A204.1 (cell line): ENCODE measurements around the gene HSD3B2.

ENCODE experiments used
- FAIRE-seq: peaks from 2 replicates; lab custom pipeline; 2012; peaks lifted over from hg19 to GRCh38; lab: Jason Lieb, UNC

HSD3B2 gene

DNA sequence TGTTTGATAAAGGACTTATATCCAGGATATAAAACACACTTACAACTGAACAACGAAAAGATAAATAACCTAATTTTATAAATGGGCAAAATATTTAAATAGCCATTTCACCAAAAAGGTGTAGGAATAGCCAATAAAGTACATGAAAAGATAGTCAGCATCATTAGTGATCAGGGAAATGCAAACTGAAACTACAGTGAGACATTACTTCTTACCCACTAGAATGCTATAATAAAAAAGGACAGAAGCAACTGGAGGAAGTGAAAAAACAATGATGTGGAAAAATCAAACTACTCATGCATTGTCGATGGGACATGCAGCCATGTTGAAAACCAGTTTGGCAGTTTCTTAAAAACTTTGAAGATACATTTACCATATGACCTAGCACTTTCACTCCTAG, 48.6 kb downstream of the HSD3B2 start:
- FAIRE-seq, result no peak

DNA sequence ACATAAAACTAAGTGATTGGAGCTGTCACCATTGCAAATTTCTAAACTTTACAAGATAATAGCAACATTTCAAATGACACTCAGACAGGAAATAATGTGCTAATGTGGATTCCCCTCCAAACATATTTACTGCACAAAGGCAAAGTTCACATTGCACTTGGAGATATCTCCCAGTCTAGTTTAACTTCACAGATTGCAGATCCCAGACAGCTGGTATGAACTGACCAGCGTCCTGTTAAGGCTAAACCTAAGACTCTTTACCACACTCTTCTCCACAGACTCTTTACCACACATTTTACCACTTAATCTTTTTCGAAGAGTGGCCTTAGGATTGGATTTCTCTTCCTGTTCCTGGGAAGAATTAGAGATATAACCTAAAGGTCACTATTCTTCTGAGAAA, 51.5 kb downstream of the HSD3B2 start:
- no peak for FAIRE-seq

DNA sequence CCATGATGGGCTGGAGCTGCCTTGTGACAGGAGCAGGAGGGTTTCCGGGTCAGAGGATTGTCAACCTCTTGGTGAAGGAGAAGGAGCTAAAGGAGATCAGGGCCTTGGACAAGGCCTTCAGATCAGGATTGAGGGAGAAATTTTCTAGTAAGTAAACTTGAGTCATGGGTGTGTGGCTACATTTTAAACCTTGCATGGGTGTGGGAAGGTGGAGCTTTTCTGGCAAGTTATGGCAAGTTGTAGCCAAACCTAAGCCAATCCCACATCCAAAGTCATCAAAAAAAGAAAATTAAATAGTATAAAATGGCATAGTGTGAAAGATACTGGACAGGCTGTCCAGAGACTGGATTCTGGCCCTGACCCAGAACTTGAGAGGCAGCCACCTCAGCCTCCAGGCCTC, 52.3 kb downstream of the HSD3B2 start:
- FAIRE-seq, result no peak

DNA sequence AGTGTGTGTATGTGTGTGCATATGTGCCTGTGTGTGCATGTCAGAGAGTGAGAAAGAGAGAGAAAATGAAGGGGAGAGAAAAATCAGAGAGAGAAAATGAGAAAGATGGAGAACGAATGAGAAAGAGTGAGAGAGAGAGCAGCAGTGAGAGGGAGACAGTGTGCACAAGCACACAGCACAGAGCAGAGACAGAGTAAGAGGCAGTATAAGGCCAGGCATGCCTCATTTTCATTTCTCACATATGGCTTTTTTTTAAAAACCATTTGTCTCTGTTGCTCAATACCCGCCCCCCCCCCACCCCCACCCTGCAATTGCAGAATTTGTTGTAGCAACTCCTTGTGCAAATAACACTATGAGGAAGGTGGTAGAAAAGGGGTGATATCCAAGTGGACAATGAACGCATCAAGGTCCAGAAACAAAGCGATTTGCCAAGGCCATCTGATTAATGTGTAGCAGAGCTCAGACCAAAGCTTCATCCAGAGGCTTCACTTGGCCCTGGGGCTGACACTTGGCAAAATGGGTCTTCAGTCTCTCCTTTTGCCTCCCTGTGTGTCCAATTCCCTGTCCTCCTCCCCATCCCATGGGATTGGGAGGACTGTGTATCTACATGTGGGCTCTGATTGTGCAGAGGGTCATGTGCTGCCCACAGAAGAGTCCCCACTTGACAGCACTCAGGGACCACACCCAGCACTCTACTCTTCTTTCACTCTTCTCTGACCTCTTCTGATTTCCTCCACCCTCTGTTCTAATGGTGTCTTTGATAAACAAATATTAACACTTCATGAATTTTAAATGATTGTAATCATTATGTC, 53.1 kb downstream of the HSD3B2 start:
- no peak for FAIRE-seq

DNA sequence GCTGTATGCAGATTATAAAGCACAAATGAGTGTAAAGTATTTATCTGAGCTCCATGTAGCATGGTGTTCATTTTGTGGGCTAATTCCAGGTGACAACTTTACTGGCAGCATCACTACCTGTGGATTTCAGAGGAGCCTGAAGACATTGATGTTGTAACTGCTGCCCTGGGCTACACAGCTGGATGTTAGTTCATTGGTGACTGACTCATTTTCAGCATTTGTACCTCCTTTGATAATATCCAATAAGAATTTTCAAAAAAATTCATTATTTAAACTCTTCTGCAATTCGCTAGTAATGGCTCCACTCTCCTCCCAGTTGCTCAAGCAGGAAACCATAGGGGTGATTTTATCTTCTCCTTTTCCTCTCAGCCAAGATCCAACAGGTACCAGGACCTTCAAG, 54.8 kb downstream of the HSD3B2 start:
- FAIRE-seq, result no peak

DNA sequence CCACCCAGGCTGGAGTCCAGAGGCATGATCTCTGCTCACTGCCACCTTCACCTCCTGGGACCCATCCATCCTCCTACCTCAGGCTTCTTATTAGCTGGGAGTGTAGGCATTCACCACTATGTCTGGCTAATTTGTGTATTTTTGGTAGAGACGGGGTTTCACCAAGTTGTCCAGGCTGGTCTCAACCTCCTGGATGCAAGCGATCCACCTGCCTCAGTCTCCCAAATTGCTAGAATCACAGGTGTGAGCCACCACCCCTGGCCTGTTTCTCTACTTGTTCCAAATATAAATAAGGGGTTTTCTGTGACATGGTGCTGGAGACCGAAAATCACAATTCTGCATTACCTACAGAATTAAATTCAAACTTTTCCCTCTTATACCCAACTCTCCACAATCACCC, 55.4 kb downstream of the HSD3B2 start:
- FAIRE-seq, result no peak

DNA sequence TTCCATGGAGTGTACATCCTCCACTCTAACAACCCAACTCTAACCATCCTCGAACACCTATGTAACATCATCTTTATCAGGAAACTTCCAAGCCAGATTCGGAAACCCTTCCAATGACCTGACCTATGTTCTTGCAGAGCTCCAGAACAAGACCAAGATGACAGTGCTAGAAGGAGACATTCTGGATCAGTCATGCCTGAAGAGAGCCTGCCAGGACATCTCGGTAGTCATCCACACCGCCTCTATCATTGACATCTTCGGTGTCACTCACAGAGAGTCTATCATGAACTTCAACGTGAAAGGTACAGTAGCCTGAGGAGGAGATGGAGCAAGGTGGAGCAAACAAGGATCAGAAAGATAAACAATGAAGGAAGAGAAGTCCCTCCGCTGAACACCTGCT, 56.0 kb downstream of the HSD3B2 start:
- no peak for FAIRE-seq

DNA sequence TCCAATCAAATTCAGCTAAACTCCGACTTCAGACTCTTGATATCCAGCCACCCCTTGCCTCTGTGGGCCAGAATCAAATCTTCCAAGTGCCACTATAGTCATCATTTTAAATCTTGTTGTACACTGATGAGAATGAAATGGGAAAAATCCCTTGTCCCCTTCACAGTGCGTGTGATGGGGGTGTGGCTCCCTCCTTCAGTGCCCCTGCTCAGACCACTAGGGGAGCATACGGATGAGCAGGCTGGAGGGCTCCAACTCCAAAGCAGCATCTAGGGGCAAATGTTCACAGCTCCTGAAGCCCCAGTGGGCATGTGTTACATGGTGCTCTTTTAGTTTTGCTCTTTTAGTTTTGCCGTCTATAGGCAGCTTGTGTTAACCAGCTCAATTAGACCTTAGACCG, 56.6 kb downstream of the HSD3B2 start:
- FAIRE-seq, result no peak

DNA sequence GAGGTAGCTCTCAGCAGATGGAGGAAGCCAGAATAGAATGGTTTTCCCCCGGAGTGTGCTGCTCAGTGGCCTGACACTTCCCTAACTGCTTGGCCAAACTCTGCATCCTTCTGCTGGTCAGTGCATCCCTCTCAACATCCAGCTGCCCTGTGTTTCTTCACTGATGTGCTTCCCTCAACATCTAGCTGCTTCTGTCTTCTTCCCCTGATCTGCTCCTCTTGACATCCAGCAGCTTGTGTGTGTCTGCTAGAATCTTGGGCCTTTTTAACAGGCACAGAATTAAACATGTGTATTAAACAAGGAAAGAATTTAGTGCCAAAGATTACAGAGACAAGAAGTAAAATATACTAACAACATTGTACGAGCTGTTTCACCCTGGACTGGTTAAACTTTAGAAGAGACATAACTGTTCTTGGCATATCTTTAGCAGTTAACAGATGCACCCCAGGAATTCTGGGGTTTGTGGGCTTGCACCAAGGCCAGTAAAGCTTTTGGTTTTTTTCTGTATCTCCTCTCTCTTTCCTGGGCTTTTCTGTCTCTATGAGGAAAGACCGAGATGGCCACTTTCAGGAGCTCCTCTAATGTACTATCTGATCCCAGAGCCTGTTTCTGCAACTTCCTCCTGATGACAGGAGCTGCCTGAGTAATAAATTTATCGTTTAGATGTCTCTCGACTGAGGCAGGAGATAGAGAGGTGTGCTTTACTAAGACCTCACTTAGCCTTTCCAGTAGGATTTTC, 57.3 kb downstream of the HSD3B2 start:
- no peak for FAIRE-seq
